H1 (cell line): ENCODE measurements around the gene TGM3. TPM values are rescaled to one million over a fixed set of nuclear protein-coding genes. Genes with fewer than 3 reads are reported as not detected.

Source experiments
- CTBP2 ChIP-seq: IDR thresholded peaks from 2 replicates; pipeline ENCODE4 v1.7.0; 2011; ENCODE audit warnings: borderline replicate concordance, mild to moderate bottlenecking, moderate library complexity, mixed read lengths, low read length; ENCODE audit not compliant: insufficient read depth, insufficient read length
- EZH2 ChIP-seq: fragments of 200-600 bp; sonication (generic); IDR thresholded peaks from 2 replicates; pipeline ENCODE4 v1.7.1; 2012; ENCODE audit warnings: low read depth, mild to moderate bottlenecking, moderate library complexity, low read length, inconsistent platforms; ENCODE audit not compliant: severe bottlenecking
- FOSL1 ChIP-seq: IDR thresholded peaks from 2 replicates; pipeline ENCODE4 v1.6.1; 2011; ENCODE audit warnings: mild to moderate bottlenecking, low read depth, low read length, moderate library complexity; ENCODE audit not compliant: insufficient read depth
- polyA plus RNA-seq, 7 experiments: library from polyadenylated mRNA; depleted of rRNA in 3 of 7; stranded (reverse) in 5 of 7; unstranded in 2 of 7; fragments of >200 nt in 5 of 7; fragments of 200-250 nt in 2 of 7; gene quantifications; 1 replicate in 5 of 7; 2 replicates in 1 of 7; 4 replicates in 1 of 7; pipeline versions ENCODE4 v1.2.1 to v1.2.3, GENCODE V29; 2011 to 2013; ENCODE audit warnings: missing spikeins in 2 of 7, mixed read lengths in 2 of 7
- total RNA-seq: library from RNA; stranded (reverse); fragmentation: NEBNext Ultra II Directional; extraction: Animal tissue kit (Norgen Biotek cat#: 25700); gene quantifications from 2 replicates; pipeline ENCODE4 v1.2.1, GENCODE V29; 2021
- TF ChIP-seq, protein P1 (sequence below): IDR thresholded peaks from 2 replicates; pipeline ENCODE4 v1.6.1; 2012; ENCODE audit warnings: inconsistent platforms

The TGM3 gene
- total and polyA plus RNA-seq, 2 of the 8 experiments (the other 6 are each of a cell fraction or from before 2014, with no cell fraction given) = 0.12 TPM; not detected in 1

DNA sequence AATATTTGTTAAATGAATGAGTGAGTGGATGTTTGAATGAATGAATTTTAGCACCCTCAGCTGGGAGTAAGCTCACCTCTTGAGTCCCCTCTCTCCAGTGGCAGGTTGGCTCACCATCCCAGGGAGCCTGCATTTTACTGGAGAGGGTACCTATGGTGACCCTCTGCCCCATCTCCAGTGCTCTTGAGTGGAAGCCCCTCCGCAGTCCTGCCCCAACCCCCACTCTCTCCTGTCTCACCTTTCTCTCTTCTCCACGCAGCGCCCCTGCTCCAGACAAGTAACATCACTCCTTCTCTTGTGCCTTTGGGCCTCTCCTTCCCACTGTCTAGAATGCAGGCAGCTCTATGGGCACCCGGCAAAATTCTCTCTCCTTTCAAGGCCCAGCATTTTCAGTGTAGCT, 11.3 kb downstream of the TGM3 start (continued):
- TF ChIP-seq FOSL1 (no peak), CTBP2 (no peak), EZH2 (no peak)
- TF ChIP-seq, protein P1, sequence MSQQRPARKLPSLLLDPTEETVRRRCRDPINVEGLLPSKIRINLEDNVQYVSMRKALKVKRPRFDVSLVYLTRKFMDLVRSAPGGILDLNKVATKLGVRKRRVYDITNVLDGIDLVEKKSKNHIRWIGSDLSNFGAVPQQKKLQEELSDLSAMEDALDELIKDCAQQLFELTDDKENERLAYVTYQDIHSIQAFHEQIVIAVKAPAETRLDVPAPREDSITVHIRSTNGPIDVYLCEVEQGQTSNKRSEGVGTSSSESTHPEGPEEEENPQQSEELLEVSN = no peak
